ENCODE results near the gene MAST4. TPM values are rescaled to one million over a fixed set of nuclear protein-coding genes. Genes with fewer than 3 reads are reported as not detected.

Gene MAST4
- total RNA-seq, 2 experiments from 2014 or later, result 1.3 to 21.9 TPM

- Histone ChIP-seq H3K79me2 (ENCODE audit: insufficient read depth, low read depth, low read length) (no peaks in the 10 kb centered on the region), H3K9me3 (ENCODE audit: low read length) (no peaks in the 10 kb centered on the region), H3K4me2 (ENCODE audit: low read length) (no peak overlapping the region), H3K4me3 (ENCODE audit: low read depth, low read length, poor library complexity, severe bottlenecking) (no peak overlapping the region), H3K4me1 (ENCODE audit: insufficient read depth, low read length, poor library complexity, severe bottlenecking) (no peaks in the 10 kb centered on the region), H2AFZ (ENCODE audit: low read length) (no peak overlapping the region), H4K20me1 (ENCODE audit: insufficient read depth, low read length) (no peaks in the 10 kb centered on the region), H3K9me2 (ENCODE audit: insufficient read depth, low read length) (no peaks in the 10 kb centered on the region), H3K36me3 (ENCODE audit: insufficient read depth, low read length) (no peaks in the 10 kb centered on the region), H3K27ac (ENCODE audit: low read depth, low read length, poor library complexity, severe bottlenecking) (no peak overlapping the region)
- TF ChIP-seq EZH2phosphoT487 (IDR thresholded peaks at IDR 0.05; ENCODE audit: borderline replicate concordance, low read depth, low read length) (no peak), CTCF (conservative IDR thresholded peaks at IDR 0.05; ENCODE audit: low read length) (no peak)
- ChIA-PET POLR2A (interaction anchor here (1.0 kb wide), 1 partner anchor 58 kb away, joined by 3 read pairs; no protein-coding TSS in a partner anchor), CTCF (ENCODE audit: unreplicated experiment) (no interaction called here)
- no TSS peak for BruUV-seq (replicated peaks)
- intact Hi-C loops (cut with micrococcal nuclease; ENCODE audit: unreplicated experiment), result loop anchor here (10.0 kb wide), 1 partner anchor 269 kb away; no protein-coding TSS in a partner anchor
- DNase-seq (ENCODE audit: low spot score), result no peak
Observed at GRCh38 chr5:66743344-66743743, 147.2 kb downstream of the MAST4 start.

- TF ChIP-seq CTCF (conservative IDR thresholded peaks at IDR 0.05; ENCODE audit: low read length) (no peak), EZH2phosphoT487 (IDR thresholded peaks at IDR 0.05; ENCODE audit: borderline replicate concordance, low read depth, low read length) (no peak)
- no TSS peak for BruUV-seq (replicated peaks)
- no peaks in the 10 kb centered on the region for H3K36me3 ChIP-seq (ENCODE audit: insufficient read depth, low read length)
- no peak overlapping the region for H3K27ac ChIP-seq (ENCODE audit: low read depth, low read length, poor library complexity, severe bottlenecking)
- H3K79me2 ChIP-seq (ENCODE audit: insufficient read depth, low read depth, low read length), result no peaks in the 10 kb centered on the region
- H3K4me1 ChIP-seq (ENCODE audit: insufficient read depth, low read length, poor library complexity, severe bottlenecking), result no peaks in the 10 kb centered on the region
- intact Hi-C loops (cut with micrococcal nuclease; ENCODE audit: unreplicated experiment), result loop anchor here (10.0 kb wide), 1 partner anchor 269 kb away; no protein-coding TSS in a partner anchor
- DNase-seq (ENCODE audit: low spot score), result no peak
- H3K9me2 ChIP-seq (ENCODE audit: insufficient read depth, low read length), result no peaks in the 10 kb centered on the region
- H3K4me2 ChIP-seq (ENCODE audit: low read length), result no peak overlapping the region
- ChIA-PET POLR2A (interaction anchor here (1.2 to 1.4 kb wide), 3 partner anchors 9 to 396 kb away, joined by 3 to 4 read pairs (median 4); no protein-coding TSS in a partner anchor), CTCF (ENCODE audit: unreplicated experiment) (interaction anchor here (0.6 kb wide), 1 partner anchor 438 kb away, joined by 3 read pairs; no protein-coding TSS in a partner anchor)
- no peaks in the 10 kb centered on the region for H3K9me3 ChIP-seq (ENCODE audit: low read length)
- no peak overlapping the region for H3K4me3 ChIP-seq (ENCODE audit: low read depth, low read length, poor library complexity, severe bottlenecking)
- H2AFZ ChIP-seq (ENCODE audit: low read length), result no peak overlapping the region
- H4K20me1 ChIP-seq (ENCODE audit: insufficient read depth, low read length), result no peaks in the 10 kb centered on the region
Observed at GRCh38 chr5:66744040-66744439, 147.8 kb downstream of the MAST4 start.

GRCh38 chr5:66745297-66745696 lies 149.1 kb downstream of the MAST4 start:
- BruUV-seq (replicated peaks), result no TSS peak
- H3K79me2 ChIP-seq (ENCODE audit: insufficient read depth, low read depth, low read length), result no peaks in the 10 kb centered on the region
- H3K9me3 ChIP-seq (ENCODE audit: low read length), result no peaks in the 10 kb centered on the region
- no peak overlapping the region for H3K27ac ChIP-seq (ENCODE audit: low read depth, low read length, poor library complexity, severe bottlenecking)
- no peak for DNase-seq (ENCODE audit: low spot score)
- no peak overlapping the region for H2AFZ ChIP-seq (ENCODE audit: low read length)
- CTCF ChIA-PET (ENCODE audit: unreplicated experiment), result no interaction called here
- H3K9me2 ChIP-seq (ENCODE audit: insufficient read depth, low read length), result no peaks in the 10 kb centered on the region
- intact Hi-C loops (cut with micrococcal nuclease; ENCODE audit: unreplicated experiment), result loop anchor here (10.0 kb wide), 1 partner anchor 270 kb away; no protein-coding TSS in a partner anchor
- H3K4me1 ChIP-seq (ENCODE audit: insufficient read depth, low read length, poor library complexity, severe bottlenecking), result no peaks in the 10 kb centered on the region
- POLR2A ChIA-PET, result interaction anchor here (1.4 kb wide), 1 partner anchor 397 kb away, joined by 4 read pairs; no protein-coding TSS in a partner anchor
- no peaks in the 10 kb centered on the region for H3K36me3 ChIP-seq (ENCODE audit: insufficient read depth, low read length)
- H3K4me2 ChIP-seq (ENCODE audit: low read length), result no peak overlapping the region
- H3K4me3 ChIP-seq (ENCODE audit: low read depth, low read length, poor library complexity, severe bottlenecking), result no peak overlapping the region
- no peak for TF ChIP-seq CTCF (conservative IDR thresholded peaks at IDR 0.05; ENCODE audit: low read length)
- no peak for TF ChIP-seq EZH2phosphoT487 (IDR thresholded peaks at IDR 0.05; ENCODE audit: borderline replicate concordance, low read depth, low read length)
- H4K20me1 ChIP-seq (ENCODE audit: insufficient read depth, low read length), result no peaks in the 10 kb centered on the region
